Liver (tissue), 3 donors: ENCODE measurements around the gene DUS3L.

ENCODE experiments used
- FOXA1 ChIP-seq: IDR thresholded peaks from 2 replicates; pipeline ENCODE4 v1.6.1; 2016; ENCODE audit warnings: antibody characterized with exemption
- GABPA ChIP-seq, 2 donors: IDR thresholded peaks in 1 of 2; conservative IDR thresholded peaks in 1 of 2; 2 replicates each; pipeline ENCODE4 v1.6.1; 2016; ENCODE audit warnings: antibody characterized with exemption in 2 of 2, mild to moderate bottlenecking in 1 of 2, moderate library complexity in 1 of 2
- JUND ChIP-seq, 2 donors: IDR thresholded peaks; 2 replicates each; pipeline ENCODE4 v1.6.1; 2016; ENCODE audit warnings: antibody characterized with exemption in 2 of 2
- MAX ChIP-seq: IDR thresholded peaks from 2 replicates; pipeline ENCODE4 v1.6.1; 2016; ENCODE audit warnings: antibody characterized with exemption
- REST ChIP-seq: IDR thresholded peaks from 2 replicates; pipeline ENCODE4 v1.6.1; 2016; ENCODE audit warnings: antibody characterized with exemption, mild to moderate bottlenecking
- TAF1 ChIP-seq: conservative IDR thresholded peaks from 2 replicates; pipeline ENCODE4 v1.6.1; 2016; ENCODE audit warnings: antibody characterized with exemption, mild to moderate bottlenecking
- YY1 ChIP-seq: IDR thresholded peaks from 2 replicates; pipeline ENCODE4 v1.6.1; 2016; ENCODE audit warnings: antibody characterized with exemption, mild to moderate bottlenecking
- TF ChIP-seq, protein P1 (sequence below): fragments of 150-350 bp; IDR thresholded peaks from 2 replicates; pipeline ENCODE4 v1.5.1; 2017; ENCODE audit warnings: improper control_type of control experiment, low read depth, low read length; ENCODE audit not compliant: missing input control
- donor health status: healthy.
- donor health status: healthy.

- TF ChIP-seq, protein P1, sequence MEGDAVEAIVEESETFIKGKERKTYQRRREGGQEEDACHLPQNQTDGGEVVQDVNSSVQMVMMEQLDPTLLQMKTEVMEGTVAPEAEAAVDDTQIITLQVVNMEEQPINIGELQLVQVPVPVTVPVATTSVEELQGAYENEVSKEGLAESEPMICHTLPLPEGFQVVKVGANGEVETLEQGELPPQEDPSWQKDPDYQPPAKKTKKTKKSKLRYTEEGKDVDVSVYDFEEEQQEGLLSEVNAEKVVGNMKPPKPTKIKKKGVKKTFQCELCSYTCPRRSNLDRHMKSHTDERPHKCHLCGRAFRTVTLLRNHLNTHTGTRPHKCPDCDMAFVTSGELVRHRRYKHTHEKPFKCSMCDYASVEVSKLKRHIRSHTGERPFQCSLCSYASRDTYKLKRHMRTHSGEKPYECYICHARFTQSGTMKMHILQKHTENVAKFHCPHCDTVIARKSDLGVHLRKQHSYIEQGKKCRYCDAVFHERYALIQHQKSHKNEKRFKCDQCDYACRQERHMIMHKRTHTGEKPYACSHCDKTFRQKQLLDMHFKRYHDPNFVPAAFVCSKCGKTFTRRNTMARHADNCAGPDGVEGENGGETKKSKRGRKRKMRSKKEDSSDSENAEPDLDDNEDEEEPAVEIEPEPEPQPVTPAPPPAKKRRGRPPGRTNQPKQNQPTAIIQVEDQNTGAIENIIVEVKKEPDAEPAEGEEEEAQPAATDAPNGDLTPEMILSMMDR = no peak
- TF ChIP-seq TAF1 = no peak
- TF ChIP-seq REST = no peak
- TF ChIP-seq YY1 = no peak
- no peak for TF ChIP-seq MAX
- no peak for TF ChIP-seq GABPA (IDR thresholded peaks at IDR 0.05 in 1 of 2, conservative IDR thresholded peaks at IDR 0.05 in 1 of 2)
- no peak for TF ChIP-seq FOXA1
- no peak for TF ChIP-seq JUND (IDR thresholded peaks at IDR 0.05)
These were observed 12.6 kb downstream of the DUS3L start for GRCh38 chr19:5778402-5778801.
